Uterus (tissue), 2 donors: ENCODE results near the gene CDKN2B-AS1.

Experiments used
- CTCF ChIP-seq, 4 experiments: fragments of 200-600 bp in 2 of 4; fragments of 450-650 bp in 2 of 4; sonication (generic) in 2 of 4; IDR thresholded peaks; one replicate each; pipeline ENCODE4 v1.5.1; 2016 to 2019; ENCODE audit warnings: antibody characterized with exemption in 4 of 4, mild to moderate bottlenecking in 2 of 4, moderate library complexity in 1 of 4
- POLR2A ChIP-seq, 2 donors: fragments of 450-650 bp; IDR thresholded peaks; one replicate each; pipeline ENCODE4 v1.6.1; 2016; ENCODE audit warnings: antibody characterized with exemption in 2 of 2, mild to moderate bottlenecking in 1 of 2, moderate library complexity in 1 of 2

GRCh38 chr9:22142671-22143070 lies 148.1 kb downstream of the CDKN2B-AS1 start:
- TF ChIP-seq CTCF (IDR thresholded peaks at IDR 0.05): no peak
- no peak for TF ChIP-seq POLR2A (IDR thresholded peaks at IDR 0.05)
